Stimulated activated CD8-positive, alpha-beta memory T cell treated with anti-CD3 and anti-CD28 coated beads, Interleukin-12 subunit alpha, Interleukin-12 subunit beta, amount 100 ng/mL, for 24 hours (primary cell): ENCODE results near the gene CTSE.
"Not testable (repeated sequence)": the region's sequence is repeated elsewhere in the genome, so short reads cannot be mapped to it uniquely, and the experiment has no call there.

Source experiments
- DNase-seq: peaks from one replicate; pipeline ENCODE4 v3.0.0-alpha.2; 2020; ENCODE audit errors: extremely low read depth

CTSE gene

GRCh38 chr1:206014601-206015000, 9.1 kb downstream of the CTSE start:
- no peak for DNase-seq

GRCh38 chr1:206013026-206013795, 10.5 kb downstream of the CTSE start:
- no peak for DNase-seq

GRCh38 chr1:206012086-206012859, 11.4 kb downstream of the CTSE start:
- no peak for DNase-seq

- DNase-seq = no peak
These were observed 12.6 kb downstream of the CTSE start for GRCh38 chr1:206011057-206011456.

GRCh38 chr1:206010060-206010459, 13.6 kb downstream of the CTSE start:
- no peak for DNase-seq

GRCh38 chr1:206006946-206007345, 16.7 kb downstream of the CTSE start:
- DNase-seq = no peak

- no peak for DNase-seq
These were observed 17.9 kb downstream of the CTSE start for GRCh38 chr1:206005778-206006180.

- no peak for DNase-seq
These were observed 18.5 kb downstream of the CTSE start for GRCh38 chr1:206005234-206005633.

GRCh38 chr1:206004826-206005225, 18.9 kb downstream of the CTSE start:
- DNase-seq = no peak

GRCh38 chr1:206003854-206004800, 19.6 kb downstream of the CTSE start:
- no peak for DNase-seq

GRCh38 chr1:206002871-206003801, 20.6 kb downstream of the CTSE start, which contains the start of gene RAB7B:
Gene RAB7B (minus strand): TSS chr1:206003395. CDS start chr1:205994135, 9,260 bp downstream.
- no peak for DNase-seq

GRCh38 chr1:206002160-206002559, 21.5 kb downstream of the CTSE start:
- no peak for DNase-seq

GRCh38 chr1:206001476-206001888, 22.2 kb downstream of the CTSE start:
- DNase-seq = no peak

GRCh38 chr1:206000641-206001339, 22.9 kb downstream of the CTSE start:
- DNase-seq = no peak

GRCh38 chr1:205998457-205999241, 25.0 kb downstream of the CTSE start:
- no peak for DNase-seq

GRCh38 chr1:205996641-205997040, 27.1 kb downstream of the CTSE start:
- DNase-seq = not testable (repeated sequence)

GRCh38 chr1:205994346-205994745, 29.3 kb downstream of the CTSE start:
- no peak for DNase-seq

GRCh38 chr1:205993068-205993467, 30.6 kb downstream of the CTSE start:
- no peak for DNase-seq

GRCh38 chr1:205992218-205992882, 31.3 kb downstream of the CTSE start:
- DNase-seq = no peak
